Measurements from ENCODE around the gene ATXN7L1.
"Not testable (repeated sequence)": the region's sequence is repeated elsewhere in the genome, so short reads cannot be mapped to it uniquely, and the experiment has no call there.

The ATXN7L1 gene

GRCh38 chr7:105602325-105603305, 273.8 kb downstream of the ATXN7L1 start:
- no peak for DNase-seq (ENCODE audit: low read depth, low spot score)
- in situ Hi-C loops (cut with HindIII; ENCODE audit: low sequenced_read_pairs) = no loop called here
- H3K4me3 ChIP-seq (ENCODE audit: low read depth, low read length) = no peak overlapping the region
- TF ChIP-seq CTCF (IDR thresholded peaks at IDR 0.05; ENCODE audit: low read depth, low read length) = no peak

- DNase-seq (ENCODE audit: low read depth, low spot score) = no peak
- no peak for TF ChIP-seq CTCF (IDR thresholded peaks at IDR 0.05; ENCODE audit: low read depth, low read length)
- no peak overlapping the region for H3K4me3 ChIP-seq (ENCODE audit: low read depth, low read length)
- in situ Hi-C loops (cut with HindIII; ENCODE audit: low sequenced_read_pairs) = no loop called here
Measured at GRCh38 chr7:105600720-105601550, 275.5 kb downstream of the ATXN7L1 start.

- no peak for DNase-seq (ENCODE audit: low read depth, low spot score)
- H3K4me3 ChIP-seq (ENCODE audit: low read depth, low read length) = no peak overlapping the region
- in situ Hi-C loops (cut with HindIII; ENCODE audit: low sequenced_read_pairs) = no loop called here
- TF ChIP-seq CTCF (IDR thresholded peaks at IDR 0.05; ENCODE audit: low read depth, low read length) = no peak
Measured at GRCh38 chr7:105599551-105599950, 276.8 kb downstream of the ATXN7L1 start.

GRCh38 chr7:105599080-105599479, 277.3 kb downstream of the ATXN7L1 start:
- H3K4me3 ChIP-seq (ENCODE audit: low read depth, low read length); in situ Hi-C loops (cut with HindIII; ENCODE audit: low sequenced_read_pairs); DNase-seq (ENCODE audit: low read depth, low spot score): not testable (repeated sequence)

- in situ Hi-C loops (cut with HindIII; ENCODE audit: low sequenced_read_pairs) = no loop called here
- no peak for DNase-seq (ENCODE audit: low read depth, low spot score)
- no peak for TF ChIP-seq CTCF (IDR thresholded peaks at IDR 0.05; ENCODE audit: low read depth, low read length)
- H3K4me3 ChIP-seq (ENCODE audit: low read depth, low read length) = no peak overlapping the region
Measured at GRCh38 chr7:105596866-105597265, 279.5 kb downstream of the ATXN7L1 start.

GRCh38 chr7:105594034-105594433, 282.4 kb downstream of the ATXN7L1 start:
- in situ Hi-C loops (cut with HindIII; ENCODE audit: low sequenced_read_pairs) = no loop called here
- no peak overlapping the region for H3K4me3 ChIP-seq (ENCODE audit: low read depth, low read length)
- TF ChIP-seq CTCF (IDR thresholded peaks at IDR 0.05; ENCODE audit: low read depth, low read length) = no peak
- no peak for DNase-seq (ENCODE audit: low read depth, low spot score)

Data from astrocyte of the spinal cord (primary cell).